B cell (primary cell): ENCODE results near the gene NFATC1. TPM values are rescaled to one million over a fixed set of nuclear protein-coding genes. Genes with fewer than 3 reads are reported as not detected.

Experiments
- ATAC-seq: fragments of 200-7000 bp; cut with Tn5 transposase; one replicate; pipeline ENCODE4 v1.10.0; 2021; ENCODE audit warnings: low read depth, mild to moderate bottlenecking, moderate number of reproducible peaks, moderate library complexity
- CTCF ChIA-PET: fragments of 350-600 bp; sonication (Branson Sonifier 250); formaldehyde crosslinking; loops from one replicate; lab custom pipeline; 2021; ENCODE audit warnings: antibody characterized with exemption, inconsistent platforms; lab: Charles Lee
- POLR2A ChIA-PET: fragments of 350-600 bp; sonication (Branson Sonifier 250); formaldehyde crosslinking; loops from one replicate; lab custom pipeline; 2021; ENCODE audit warnings: antibody characterized with exemption; lab: Charles Lee
- DNase-seq: peaks from one replicate; pipeline ENCODE4 v3.0.0; 2013
- H2AFZ ChIP-seq: 2 replicates; pipeline ENCODE4 v1.6.1; 2012; ENCODE audit warnings: mild to moderate bottlenecking, low read depth, low read length; ENCODE audit not compliant: insufficient read depth, poor library complexity, severe bottlenecking
- H3K27ac ChIP-seq, 2 donors: 1 replicate in 1 of 2; 2 replicates in 1 of 2; pipeline ENCODE4 v1.5.1; 2012 to 2013; ENCODE audit warnings: low read length in 2 of 2, mild to moderate bottlenecking in 2 of 2, moderate library complexity in 1 of 2
- H3K27me3 ChIP-seq, 4 experiments: fragments of 200-600 bp in 1 of 4; sonication (generic) in 1 of 4; replicated peaks in 1 of 4; 1 replicate in 2 of 4; 2 replicates in 2 of 4; pipeline versions ENCODE4 v1.6.1 to v1.7.0; 2013 to 2016; ENCODE audit warnings: low read length in 3 of 4, mild to moderate bottlenecking in 2 of 4, mixed read lengths in 1 of 4, moderate library complexity in 1 of 4; ENCODE audit not compliant: insufficient read depth in 4 of 4, control insufficient read depth in 3 of 4; ENCODE audit errors: control extremely low read depth in 1 of 4
- H3K36me3 ChIP-seq, 2 experiments: replicated peaks in 1 of 2; 1 replicate in 1 of 2; 2 replicates in 1 of 2; pipeline versions ENCODE4 v1.6.1 to v1.7.1; 2013; ENCODE audit warnings: low read length in 1 of 2; ENCODE audit not compliant: insufficient read depth in 2 of 2, control insufficient read depth in 1 of 2; ENCODE audit errors: control extremely low read depth in 1 of 2, extremely low read depth in 1 of 2
- H3K4me1 ChIP-seq, 2 donors: fragments of 200-600 bp in 1 of 2; sonication (generic) in 1 of 2; 1 replicate in 1 of 2; 2 replicates in 1 of 2; pipeline versions ENCODE4 v1.5.1 to v1.6.1; 2013 to 2017; ENCODE audit warnings: low read length in 2 of 2; ENCODE audit not compliant: control insufficient read depth in 2 of 2, insufficient read depth in 2 of 2
- H3K4me2 ChIP-seq: replicated peaks from 2 replicates; pipeline ENCODE3; 2012; ENCODE audit warnings: mild to moderate bottlenecking, low read depth, low read length; ENCODE audit not compliant: poor library complexity, severe bottlenecking
- H3K4me3 ChIP-seq, 5 experiments: fragments of 200-600 bp in 1 of 5; sonication (generic) in 1 of 5; 1 replicate in 3 of 5; 2 replicates in 2 of 5; pipeline versions ENCODE4 v1.5.1 to v1.7.0; 2011 to 2016; ENCODE audit warnings: low read length in 4 of 5, mild to moderate bottlenecking in 4 of 5, low read depth in 2 of 5, control low read depth in 1 of 5, moderate library complexity in 1 of 5; ENCODE audit not compliant: insufficient read depth in 1 of 5; ENCODE audit errors: control extremely low read depth in 1 of 5, extremely low read depth in 1 of 5
- H3K79me2 ChIP-seq: fragments of 200-600 bp; sonication (generic); one replicate; pipeline ENCODE4 v1.6.0; 2016; ENCODE audit warnings: low read length; ENCODE audit not compliant: control insufficient read depth, insufficient read depth
- H3K9ac ChIP-seq: fragments of 200-600 bp; sonication (generic); 2 replicates; pipeline ENCODE4 v1.6.1; 2017; ENCODE audit warnings: mild to moderate bottlenecking, low read length, moderate library complexity
- H3K9me3 ChIP-seq, 3 donors: one replicate each; pipeline versions ENCODE4 v1.6.1 to v1.7.1; 2013; ENCODE audit warnings: low read length in 2 of 3; ENCODE audit not compliant: control insufficient read depth in 2 of 3, insufficient read depth in 1 of 3; ENCODE audit errors: control extremely low read depth in 1 of 3
- H4K20me1 ChIP-seq: 2 replicates; pipeline ENCODE4 v1.6.0; 2012; ENCODE audit warnings: mild to moderate bottlenecking, low read length; ENCODE audit not compliant: insufficient read depth, control insufficient read depth, poor library complexity, severe bottlenecking
- H3K27ac Mint-ChIP-seq: one replicate; pipeline ENCODE4 v1.8.0; 2021; ENCODE audit warnings: mixed read lengths
- H3K27me3 Mint-ChIP-seq: one replicate; pipeline ENCODE4 v1.8.0; 2021; ENCODE audit warnings: mixed read lengths
- H3K4me1 Mint-ChIP-seq: one replicate; pipeline ENCODE4 v1.8.0; 2021; ENCODE audit warnings: mixed read lengths
- H3K4me3 Mint-ChIP-seq: one replicate; pipeline ENCODE4 v1.8.0; 2021; ENCODE audit warnings: mixed read lengths
- H3K9me3 Mint-ChIP-seq: one replicate; pipeline ENCODE4 v1.8.0; 2022; ENCODE audit warnings: mixed read lengths; ENCODE audit not compliant: insufficient read depth
- EZH2 ChIP-seq: IDR thresholded peaks from 2 replicates; pipeline ENCODE4 v1.6.1; 2012; ENCODE audit warnings: borderline replicate concordance, low read depth, mild to moderate bottlenecking, moderate library complexity, low read length; ENCODE audit not compliant: insufficient read depth, poor library complexity, severe bottlenecking
- WGBS: methylation state at CpG from one replicate; pipeline ENCODE4 v1.1.5; 2013; ENCODE audit warnings: missing lambda C conversion rate; ENCODE audit not compliant: insufficient coverage; 5-methylcytosine and 5-hydroxymethylcytosine counted together
- intact Hi-C: fragments of 100-400 bp; cut with micrococcal nuclease; formaldehyde crosslinking; loops from one replicate; pipeline ENCODE4 v1.10.0; 2022
- polyA plus RNA-seq: library from polyadenylated mRNA; depleted of rRNA; stranded (reverse); fragments of >200 nt; gene quantifications from 2 replicates; pipeline ENCODE4 v1.2.3, GENCODE V29; 2012
- total RNA-seq, 2 donors: library from RNA; stranded (reverse); fragments of 120-200 nt in 1 of 2; gene quantifications; 1 replicate in 1 of 2; 2 replicates in 1 of 2; pipeline versions ENCODE4 v1.2.3 to v1.2.4, GENCODE V29; 2013 to 2022
- TF ChIP-seq, protein P1 (sequence below): fragments of 200-600 bp; IDR thresholded peaks from one replicate; pipeline ENCODE4 v1.8.0; 2022; ENCODE audit warnings: antibody characterized with exemption, mild to moderate bottlenecking

Gene NFATC1
- total and polyA plus RNA-seq, 2 donors (not counting 1 experiment from before 2014, with no cell fraction given), result 32.2 to 108 TPM

GRCh38 chr18:79508565-79509535 lies 113.1 kb downstream of the NFATC1 start:
- peaks cover 57% of the 10 kb centered on the region for H3K4me1 Mint-ChIP-seq
- H3K4me3 Mint-ChIP-seq, result peak overlapping the region; percentile 75
- no peak for TF ChIP-seq EZH2
- TF ChIP-seq, protein P1, sequence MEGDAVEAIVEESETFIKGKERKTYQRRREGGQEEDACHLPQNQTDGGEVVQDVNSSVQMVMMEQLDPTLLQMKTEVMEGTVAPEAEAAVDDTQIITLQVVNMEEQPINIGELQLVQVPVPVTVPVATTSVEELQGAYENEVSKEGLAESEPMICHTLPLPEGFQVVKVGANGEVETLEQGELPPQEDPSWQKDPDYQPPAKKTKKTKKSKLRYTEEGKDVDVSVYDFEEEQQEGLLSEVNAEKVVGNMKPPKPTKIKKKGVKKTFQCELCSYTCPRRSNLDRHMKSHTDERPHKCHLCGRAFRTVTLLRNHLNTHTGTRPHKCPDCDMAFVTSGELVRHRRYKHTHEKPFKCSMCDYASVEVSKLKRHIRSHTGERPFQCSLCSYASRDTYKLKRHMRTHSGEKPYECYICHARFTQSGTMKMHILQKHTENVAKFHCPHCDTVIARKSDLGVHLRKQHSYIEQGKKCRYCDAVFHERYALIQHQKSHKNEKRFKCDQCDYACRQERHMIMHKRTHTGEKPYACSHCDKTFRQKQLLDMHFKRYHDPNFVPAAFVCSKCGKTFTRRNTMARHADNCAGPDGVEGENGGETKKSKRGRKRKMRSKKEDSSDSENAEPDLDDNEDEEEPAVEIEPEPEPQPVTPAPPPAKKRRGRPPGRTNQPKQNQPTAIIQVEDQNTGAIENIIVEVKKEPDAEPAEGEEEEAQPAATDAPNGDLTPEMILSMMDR, result no peak
- H3K9me3 ChIP-seq, result no peaks in the 10 kb centered on the region
- H3K9ac ChIP-seq, result peak overlapping the region; percentile 38
- H3K27ac ChIP-seq, result peak overlapping the region; percentile 47 to 91
- ChIA-PET CTCF (interaction anchor here (0.6 to 4.5 kb wide), 10 partner anchors 12 to 138 kb away, joined by 3 to 23 read pairs (median 5); no protein-coding TSS in a partner anchor), POLR2A (interaction anchor here (0.6 to 4.5 kb wide), 8 partner anchors 11 to 117 kb away, joined by 3 to 28 read pairs (median 5); no protein-coding TSS in a partner anchor)
- peak overlapping the region; percentile 93 for H3K27ac Mint-ChIP-seq
- H3K36me3 ChIP-seq, result peaks cover 0 to 35% of the 10 kb centered on the region in 2 experiments
- peak; percentile 61 for ATAC-seq
- H3K27me3 Mint-ChIP-seq, result no peaks in the 10 kb centered on the region
- H3K9me3 Mint-ChIP-seq, result no peaks in the 10 kb centered on the region
- H3K4me3 ChIP-seq, result peak overlapping the region in 3 of 5 experiments; percentile 15 to 37 (median 15)
- H3K4me1 ChIP-seq, result peaks cover 48 to 56% of the 10 kb centered on the region in 2 donors
- no peaks in the 10 kb centered on the region for H3K27me3 ChIP-seq
- no peak overlapping the region for H2AFZ ChIP-seq
- intact Hi-C loops, result loop anchor here (1.0 kb wide), 1 partner anchor 15 kb away; no protein-coding TSS in a partner anchor
- DNase-seq, result peak; percentile 65
- H3K79me2 ChIP-seq, result peaks cover 68% of the 10 kb centered on the region
- peak overlapping the region; percentile 75 for H3K4me2 ChIP-seq
- peaks cover 22% of the 10 kb centered on the region for H4K20me1 ChIP-seq
- 50% methylated on average over 30 of the region's 40 CpGs for WGBS
